H9 (cell line): ENCODE data around the gene PARP12. TPM values are rescaled to one million over a fixed set of nuclear protein-coding genes. Genes with fewer than 3 reads are reported as not detected.

ENCODE experiments used
- DNase-seq: peaks from one replicate; pipeline ENCODE4 v3.0.0-alpha.2; 2017
- H2AFZ ChIP-seq: one replicate; pipeline ENCODE4 v1.6.1; 2013; ENCODE audit warnings: mild to moderate bottlenecking, low read length, control low read depth, moderate library complexity
- H2AK5ac ChIP-seq: 2 replicates; pipeline ENCODE4 v1.6.1; 2013; ENCODE audit warnings: low read length, control low read depth, mixed read lengths; ENCODE audit not compliant: insufficient read length
- H2BK120ac ChIP-seq: one replicate; pipeline ENCODE4 v1.6.1; 2013; ENCODE audit warnings: low read depth, mild to moderate bottlenecking, low read length, control low read depth, inconsistent platforms; ENCODE audit not compliant: poor library complexity, severe bottlenecking
- H2BK12ac ChIP-seq: 2 replicates; pipeline ENCODE4 v1.6.1; 2013; ENCODE audit warnings: low read length, control low read depth, mixed read lengths, low read depth; ENCODE audit not compliant: insufficient read length
- H2BK15ac ChIP-seq: 2 replicates; pipeline ENCODE4 v1.6.1; 2013; ENCODE audit warnings: low read depth, low read length, control low read depth
- H2BK20ac ChIP-seq: one replicate; pipeline ENCODE4 v1.6.1; 2013; ENCODE audit warnings: low read depth, mild to moderate bottlenecking, low read length, control low read depth, inconsistent platforms; ENCODE audit not compliant: poor library complexity, severe bottlenecking
- H2BK5ac ChIP-seq: 2 replicates; pipeline ENCODE4 v1.6.1; 2013; ENCODE audit warnings: low read length, control low read depth, mixed read lengths; ENCODE audit not compliant: insufficient read length
- H3K14ac ChIP-seq: 2 replicates; pipeline ENCODE4 v1.6.1; 2013; ENCODE audit warnings: low read length, control low read depth; ENCODE audit not compliant: insufficient read depth
- H3K18ac ChIP-seq: 2 replicates; pipeline ENCODE4 v1.6.1; 2013; ENCODE audit warnings: low read depth, mild to moderate bottlenecking, mixed read lengths, low read length, control low read depth; ENCODE audit not compliant: insufficient read length
- H3K23ac ChIP-seq: 2 replicates; pipeline ENCODE4 v1.6.1; 2013; ENCODE audit warnings: low read length, control low read depth, mixed read lengths, low read depth; ENCODE audit not compliant: insufficient read length
- H3K23me2 ChIP-seq: 2 replicates; pipeline ENCODE4 v1.6.1; 2013; ENCODE audit warnings: low read depth, mild to moderate bottlenecking, mixed read lengths, low read length, control low read depth; ENCODE audit not compliant: insufficient read length, poor library complexity, severe bottlenecking
- H3K27ac ChIP-seq: 2 replicates; pipeline ENCODE4 v1.5.1; 2013; ENCODE audit warnings: low read length, control low read depth, mixed read lengths, low read depth; ENCODE audit not compliant: insufficient read length
- H3K27me3 ChIP-seq: 2 replicates; pipeline ENCODE4 v1.6.1; 2013; ENCODE audit warnings: low read length, control low read depth, inconsistent platforms; ENCODE audit not compliant: insufficient read depth
- H3K4ac ChIP-seq: 2 replicates; pipeline ENCODE4 v1.6.1; 2013; ENCODE audit warnings: low read depth, mild to moderate bottlenecking, control low read depth, inconsistent platforms, low read length, moderate library complexity
- H3K4me1 ChIP-seq: 2 replicates; pipeline ENCODE4 v1.6.1; 2013; ENCODE audit warnings: low read length, control low read depth, inconsistent platforms; ENCODE audit not compliant: insufficient read depth
- H3K4me2 ChIP-seq: 2 replicates; pipeline ENCODE4 v1.6.1; 2013; ENCODE audit warnings: low read length, control low read depth, mixed read lengths; ENCODE audit not compliant: insufficient read length, insufficient read depth
- H3K56ac ChIP-seq: 2 replicates; pipeline ENCODE4 v1.6.1; 2013; ENCODE audit warnings: low read depth, mild to moderate bottlenecking, mixed read lengths, low read length, control low read depth; ENCODE audit not compliant: insufficient read length
- H3K79me1 ChIP-seq: 2 replicates; pipeline ENCODE4 v1.6.1; 2013; ENCODE audit warnings: low read depth, mild to moderate bottlenecking, moderate library complexity, low read length, control low read depth, inconsistent platforms; ENCODE audit not compliant: insufficient read depth, poor library complexity, severe bottlenecking
- H3K79me2 ChIP-seq: 2 replicates; pipeline ENCODE4 v1.6.1; 2013; ENCODE audit warnings: low read length, control low read depth, inconsistent platforms; ENCODE audit not compliant: insufficient read depth
- H3K9ac ChIP-seq: 2 replicates; pipeline ENCODE4 v1.6.1; 2013; ENCODE audit warnings: low read length, control low read depth, mixed read lengths; ENCODE audit not compliant: insufficient read length; ENCODE audit errors: extremely low read depth
- H3K9me3 ChIP-seq: one replicate; pipeline ENCODE4 v1.6.1; 2013; ENCODE audit warnings: low read depth, low read length, inconsistent platforms; ENCODE audit not compliant: control insufficient read depth
- H3T11ph ChIP-seq: one replicate; pipeline ENCODE4 v1.6.1; 2013; ENCODE audit warnings: mild to moderate bottlenecking, low read length, control low read depth, inconsistent platforms
- H4K20me1 ChIP-seq: one replicate; pipeline ENCODE4 v1.6.1; 2013; ENCODE audit not compliant: control insufficient read depth, insufficient read length, insufficient read depth
- H4K5ac ChIP-seq: 2 replicates; pipeline ENCODE4 v1.6.1; 2013; ENCODE audit warnings: low read depth, mild to moderate bottlenecking, mixed read lengths, low read length, control low read depth; ENCODE audit not compliant: insufficient read length
- H4K8ac ChIP-seq: replicated peaks from 2 replicates; pipeline ENCODE4 v1.6.1; 2013; ENCODE audit warnings: low read length, control low read depth, mixed read lengths, low read depth; ENCODE audit not compliant: insufficient read length
- H4K91ac ChIP-seq: 2 replicates; pipeline ENCODE4 v1.6.1; 2013; ENCODE audit warnings: low read depth, mild to moderate bottlenecking, moderate library complexity, mixed read lengths, low read length, control low read depth; ENCODE audit not compliant: insufficient read length
- H3K27ac Mint-ChIP-seq, 3 experiments: 2 replicates in 2 of 3; 3 replicates in 1 of 3; pipeline ENCODE4 v1.8.0; 2020 to 2021; ENCODE audit warnings: mixed read lengths in 3 of 3, mild to moderate bottlenecking in 1 of 3, moderate library complexity in 1 of 3
- H3K27me3 Mint-ChIP-seq: 2 replicates; pipeline ENCODE4 v1.8.0; 2021; ENCODE audit warnings: low read depth, mild to moderate bottlenecking, moderate library complexity, mixed read lengths
- H3K36me3 Mint-ChIP-seq, 3 experiments: 2 replicates in 2 of 3; 3 replicates in 1 of 3; pipeline ENCODE4 v1.8.0; 2020 to 2021; ENCODE audit warnings: low read depth in 3 of 3, mixed read lengths in 3 of 3; ENCODE audit not compliant: insufficient read depth in 1 of 3
- H3K4me1 Mint-ChIP-seq, 2 experiments: 2 replicates each; pipeline ENCODE4 v1.8.0; 2020; ENCODE audit warnings: mixed read lengths in 2 of 2
- H3K4me3 Mint-ChIP-seq, 2 experiments: 2 replicates in 1 of 2; 3 replicates in 1 of 2; pipeline ENCODE4 v1.8.0; 2020 to 2021; ENCODE audit warnings: mild to moderate bottlenecking in 2 of 2, mixed read lengths in 2 of 2, moderate library complexity in 1 of 2
- H3K9me3 Mint-ChIP-seq, 2 experiments: 2 replicates in 1 of 2; 3 replicates in 1 of 2; pipeline ENCODE4 v1.8.0; 2020; ENCODE audit warnings: mild to moderate bottlenecking in 2 of 2, mixed read lengths in 2 of 2, moderate library complexity in 1 of 2
- CTCF ChIP-seq: fragments of 200-600 bp; sonication (generic); conservative IDR thresholded peaks from 3 replicates; pipeline ENCODE4 v1.8.0; 2021; ENCODE audit warnings: antibody characterized with exemption, mild to moderate bottlenecking
- WGBS: extraction: QIAGEN DNeasy Blood & Tissue Kit; methylation state at CpG from one replicate; pipeline ENCODE4 v1.1.7; 2013; ENCODE audit warnings: missing lambda C conversion rate, low lambda C conversion rate, mixed read lengths; ENCODE audit not compliant: insufficient read length; ENCODE audit errors: extremely low coverage; 5-methylcytosine and 5-hydroxymethylcytosine counted together
- total RNA-seq: library from RNA; stranded (reverse); gene quantifications from 2 replicates; pipeline ENCODE4 v1.2.1, GENCODE V29; 2021

PARP12 gene
- total RNA-seq, 1 experiment from 2014 or later = 11.8 TPM

- Mint-ChIP-seq H3K27ac (peak overlapping the region in 1 of 3 experiments; percentile 27; a peak in 2 of 7 replicates), H3K4me3 (no peak overlapping the region), H3K27me3 (no peaks in the 10 kb centered on the region), H3K9me3 (no peaks in the 10 kb centered on the region), H3K4me1 (no peaks in the 10 kb centered on the region), H3K36me3 (peaks cover 0 to 4% (median 0%) of the 10 kb centered on the region in 3 experiments; a peak in 1 of 7 replicates)
- no peak overlapping the region for H4K5ac ChIP-seq
- no peak for TF ChIP-seq CTCF
- no peaks in the 10 kb centered on the region for H3K4me1 ChIP-seq
- no peak overlapping the region for H4K91ac ChIP-seq
- no peaks in the 10 kb centered on the region for H3K9me3 ChIP-seq
- no peak overlapping the region for H4K8ac ChIP-seq
- no peak overlapping the region for H3K4ac ChIP-seq
- no peak overlapping the region for H3K14ac ChIP-seq
- no peak overlapping the region for H2BK20ac ChIP-seq
- H2AFZ ChIP-seq = no peak overlapping the region
- no peak overlapping the region for H2BK120ac ChIP-seq
- no peak overlapping the region for H3K9ac ChIP-seq
- H2AK5ac ChIP-seq = no peak overlapping the region
- no peak overlapping the region for H3K56ac ChIP-seq
- H2BK12ac ChIP-seq = no peak overlapping the region
- H4K20me1 ChIP-seq = no peaks in the 10 kb centered on the region
- H3K23ac ChIP-seq = no peak overlapping the region
- H3K27me3 ChIP-seq = no peaks in the 10 kb centered on the region
- no peaks in the 10 kb centered on the region for H3K23me2 ChIP-seq
- H3K4me2 ChIP-seq = no peak overlapping the region
- H2BK15ac ChIP-seq = no peak overlapping the region
- WGBS = no CpG with 5 or more reads among the region's 18 CpGs
- H3K79me2 ChIP-seq = no peaks in the 10 kb centered on the region
- H3K27ac ChIP-seq = no peak overlapping the region
- no peak overlapping the region for H3K18ac ChIP-seq
- no peak overlapping the region for H2BK5ac ChIP-seq
- no peaks in the 10 kb centered on the region for H3K79me1 ChIP-seq
- DNase-seq = no peak
- no peak overlapping the region for H3T11ph ChIP-seq
Observed at GRCh38 chr7:140024585-140024984, 38.2 kb downstream of the PARP12 start.
